Psoas muscle (tissue), 8 donors: ENCODE measurements around the gene TAOK3. TPM values are rescaled to one million over a fixed set of nuclear protein-coding genes. Genes with fewer than 3 reads are reported as not detected.
"Not testable (repeated sequence)": the region's sequence is repeated elsewhere in the genome, so short reads cannot be mapped to it uniquely, and the experiment has no call there.

Experiments used
- ATAC-seq, 4 donors: fragments of 200-7000 bp; cut with Tn5 transposase; one replicate each; pipeline ENCODE4 v1.9.1; 2020; ENCODE audit warnings: moderate library complexity in 3 of 4, mild to moderate bottlenecking in 2 of 4
- DNase-seq, 2 donors: peaks; one replicate each; pipeline ENCODE4 v3.0.0-alpha.2; 2020
- H3K27ac ChIP-seq: fragments of 200-600 bp; one replicate; pipeline ENCODE4 v1.8.0; 2022
- H3K27me3 ChIP-seq, 3 donors: fragments of 200-600 bp in 1 of 3; one replicate each; pipeline versions ENCODE4 v1.6.1 to v1.8.0; 2013 to 2022; ENCODE audit warnings: low read length in 2 of 3, mild to moderate bottlenecking in 2 of 3, moderate library complexity in 1 of 3; ENCODE audit not compliant: insufficient read depth in 3 of 3
- H3K36me3 ChIP-seq, 2 donors: fragments of 200-600 bp in 1 of 2; one replicate each; pipeline versions ENCODE4 v1.6.1 to v1.8.0; 2013 to 2022; ENCODE audit warnings: low read depth in 1 of 2, mild to moderate bottlenecking in 1 of 2, moderate library complexity in 1 of 2; ENCODE audit not compliant: insufficient read depth in 1 of 2
- H3K4me1 ChIP-seq: fragments of 200-600 bp; one replicate; pipeline ENCODE4 v1.8.0; 2022
- H3K4me3 ChIP-seq: fragments of 200-600 bp; one replicate; pipeline ENCODE4 v1.8.0; 2022; ENCODE audit warnings: mild to moderate bottlenecking
- H3K9me3 ChIP-seq: fragments of 200-600 bp; one replicate; pipeline ENCODE4 v1.8.0; 2022
- CTCF ChIP-seq: fragments of 200-600 bp; IDR thresholded peaks from one replicate; pipeline ENCODE4 v1.8.0; 2022; ENCODE audit warnings: antibody characterized with exemption
- WGBS, 3 donors: extraction: QIAGEN DNeasy Blood & Tissue Kit; methylation state at CpG; one replicate each; pipeline versions ENCODE4 v1.1.6 to v1.1.7; 2013; 5-methylcytosine and 5-hydroxymethylcytosine counted together
- intact Hi-C, 2 donors: fragments of 100-400 bp; cut with DNase I; formaldehyde crosslinking; loops; one replicate each; pipeline versions ENCODE4 v1.11.0 to v1.14.2; 2022
- polyA plus RNA-seq, 3 donors: library from polyadenylated mRNA; stranded (reverse); fragments of 200-250 nt; gene quantifications; one replicate each; pipeline ENCODE4 v1.2.3, GENCODE V29; 2013
- total RNA-seq, 4 donors: library from RNA; stranded (reverse); fragmentation: NEBNext Ultra II Directional in 2 of 4; extraction: Animal tissue kit (Norgen Biotek cat#: 25700) in 2 of 4; gene quantifications; one replicate each; pipeline versions ENCODE4 v1.2.1 to v1.2.4, GENCODE V29; 2021 to 2023
- donor health status: healthy with polysubstance abuse.
- donor health status: DM: no; HTN: no; CAD: no; lungs with moderate emphysema.
- donor health status: Bipolar disorder and iron deficiency.
- donor health status: healthy.
- donor health status: DM: yes; HTN: yes; CAD: no.
- donor health status: DM: no; HTN: no; CAD: no.
- donor health status: DM: no; HTN: no; CAD: no.
- donor health status: DM: yes; HTN: yes; CAD: no.

Gene TAOK3
- total and polyA plus RNA-seq, 7 donors, result 6.5 to 22.2 (median 18.2) TPM

- no peaks in the 10 kb centered on the region for H3K27me3 ChIP-seq
- intact Hi-C loops, result loop anchor here (5.0 to 10.0 kb wide), 2 partner anchors 212 to 625 kb away; no protein-coding TSS in a partner anchor
- 84 to 88% (median 85%) methylated on average over 2 of the region's 2 CpGs for WGBS, 3 donors
Measured at GRCh38 chr12:118409834-118410233, 37.1 kb upstream of the TAOK3 start.

GRCh38 chr12:118408241-118408640 is 35.5 kb upstream of the TAOK3 start:
- H3K4me1 ChIP-seq, H3K27ac ChIP-seq, H3K4me3 ChIP-seq, DNase-seq, H3K27me3 ChIP-seq, ATAC-seq, H3K9me3 ChIP-seq: not testable (repeated sequence)
- intact Hi-C loops, result loop anchor here (5.0 to 10.0 kb wide), 2 partner anchors 214 to 627 kb away; no protein-coding TSS in a partner anchor
- 90 to 98% (median 93%) methylated on average over 8 of the region's 8 CpGs for WGBS, 3 donors
- peaks cover 12 to 96% of the 10 kb centered on the region in 2 donors for H3K36me3 ChIP-seq

More at GRCh38 chr12:118409834-118410233, 37.1 kb upstream of the TAOK3 start:
- no peaks in the 10 kb centered on the region for H3K9me3 ChIP-seq
- no peak for TF ChIP-seq CTCF
- no peak overlapping the region for H3K27ac ChIP-seq
- peaks cover 6 to 96% of the 10 kb centered on the region in 2 donors for H3K36me3 ChIP-seq
- no peak for ATAC-seq
- H3K4me1 ChIP-seq, result no peaks in the 10 kb centered on the region
- no peak overlapping the region for H3K4me3 ChIP-seq
- DNase-seq, result no peak

- peak; percentile 76 for TF ChIP-seq CTCF
- Histone ChIP-seq H3K27ac (no peak overlapping the region), H3K27me3 (no peaks in the 10 kb centered on the region), H3K9me3 (no peaks in the 10 kb centered on the region), H3K36me3 (peaks cover 15 to 96% of the 10 kb centered on the region in 2 donors), H3K4me3 (no peak overlapping the region), H3K4me1 (no peaks in the 10 kb centered on the region)
- DNase-seq (peak in 1 of 2 donors; percentile 33), ATAC-seq (peak in 1 of 4 donors; percentile 72)
- intact Hi-C loops, result loop anchor here (5.0 to 10.0 kb wide), 2 partner anchors 217 to 630 kb away; no protein-coding TSS in a partner anchor
- 44 to 48% (median 47%) methylated on average over 4 of the region's 4 CpGs for WGBS, 3 donors
Measured at GRCh38 chr12:118404876-118405521, 32.3 kb upstream of the TAOK3 start.

- ATAC-seq (no peak), DNase-seq (no peak)
- Histone ChIP-seq H3K4me1 (peaks cover 4% of the 10 kb centered on the region), H3K9me3 (no peaks in the 10 kb centered on the region), H3K27ac (no peak overlapping the region), H3K36me3 (peaks cover 22 to 95% of the 10 kb centered on the region in 2 donors), H3K27me3 (no peaks in the 10 kb centered on the region), H3K4me3 (no peak overlapping the region)
- TF ChIP-seq CTCF, result no peak
- intact Hi-C loops, result loop anchor here (10.0 kb wide), 1 partner anchor 633 kb away; no protein-coding TSS in a partner anchor
- 62 to 75% (median 68%) methylated on average over 6 of the region's 6 CpGs for WGBS, 3 donors
Measured at GRCh38 chr12:118402251-118402650, 29.5 kb upstream of the TAOK3 start.

- no peak for ATAC-seq
- 89 to 95% (median 90%) methylated on average over 5 of the region's 5 CpGs for WGBS, 3 donors
- intact Hi-C loops, result no loop called here
Measured at GRCh38 chr12:118398940-118399339, 26.2 kb upstream of the TAOK3 start.

More at GRCh38 chr12:118398940-118399339, 26.2 kb upstream of the TAOK3 start:
- Histone ChIP-seq H3K4me1 (peaks cover 7% of the 10 kb centered on the region), H3K9me3 (no peaks in the 10 kb centered on the region), H3K4me3 (no peak overlapping the region), H3K36me3 (peaks cover 25 to 99% of the 10 kb centered on the region in 2 donors), H3K27me3 (no peaks in the 10 kb centered on the region), H3K27ac (no peak overlapping the region)
- TF ChIP-seq CTCF, result no peak
- DNase-seq, result no peak
